HG03159 (cell line): ENCODE measurements around the gene NEMP2.

Experiments
- ATAC-seq: cut with Tn5 transposase; IDR thresholded peaks from one replicate; pipeline ENCODE4 v1.9.1; 2021; ENCODE audit warnings: mild to moderate bottlenecking, moderate library complexity; ENCODE audit not compliant: unreplicated experiment

The NEMP2 gene

GRCh38 chr2:190561094-190561493 is 26.6 kb upstream of the NEMP2 start:
- no peak for ATAC-seq

- ATAC-seq = no peak
These were observed 20.0 kb upstream of the NEMP2 start for GRCh38 chr2:190554357-190555006.

- no peak for ATAC-seq
These were observed 18.7 kb upstream of the NEMP2 start for GRCh38 chr2:190553254-190553653.

- ATAC-seq = no peak
These were observed 17.4 kb upstream of the NEMP2 start for GRCh38 chr2:190551928-190552327.

GRCh38 chr2:190550137-190550536 is 15.6 kb upstream of the NEMP2 start:
- ATAC-seq = no peak

GRCh38 chr2:190547886-190548285 is 13.4 kb upstream of the NEMP2 start:
- no peak for ATAC-seq

- ATAC-seq = no peak
These were observed 12.2 kb upstream of the NEMP2 start for GRCh38 chr2:190546734-190547133.

- ATAC-seq = no peak
These were observed 11.2 kb upstream of the NEMP2 start for GRCh38 chr2:190545555-190546385.

- ATAC-seq = no peak
These were observed 10.6 kb upstream of the NEMP2 start for GRCh38 chr2:190545093-190545492.

GRCh38 chr2:190540048-190540447 is 5.5 kb upstream of the NEMP2 start:
- ATAC-seq = no peak

- no peak for ATAC-seq
These were observed 3.7 kb upstream of the NEMP2 start for GRCh38 chr2:190538201-190538600.

GRCh38 chr2:190537765-190538164 is 3.2 kb upstream of the NEMP2 start:
- ATAC-seq = no peak

- no peak for ATAC-seq
These were observed 1.1 kb upstream of the NEMP2 start for GRCh38 chr2:190535586-190535985.

- no peak for ATAC-seq
These were observed 558 bp upstream of the NEMP2 start for GRCh38 chr2:190535121-190535439.

GRCh38 chr2:190533968-190534309 is 583 bp downstream of the NEMP2 start:
- ATAC-seq = peak; percentile 29

- no peak for ATAC-seq
These were observed 1.2 kb downstream of the NEMP2 start for GRCh38 chr2:190533175-190533967.

- no peak for ATAC-seq
These were observed 1.9 kb downstream of the NEMP2 start for GRCh38 chr2:190532581-190532980.

GRCh38 chr2:190530248-190530900 is 4.1 kb downstream of the NEMP2 start:
- no peak for ATAC-seq

- no peak for ATAC-seq
These were observed 4.9 kb downstream of the NEMP2 start for GRCh38 chr2:190529486-190530247.

GRCh38 chr2:190528521-190529001 is 6.0 kb downstream of the NEMP2 start:
- no peak for ATAC-seq
